ENCODE measurements around the gene ZBTB45.

DNA sequence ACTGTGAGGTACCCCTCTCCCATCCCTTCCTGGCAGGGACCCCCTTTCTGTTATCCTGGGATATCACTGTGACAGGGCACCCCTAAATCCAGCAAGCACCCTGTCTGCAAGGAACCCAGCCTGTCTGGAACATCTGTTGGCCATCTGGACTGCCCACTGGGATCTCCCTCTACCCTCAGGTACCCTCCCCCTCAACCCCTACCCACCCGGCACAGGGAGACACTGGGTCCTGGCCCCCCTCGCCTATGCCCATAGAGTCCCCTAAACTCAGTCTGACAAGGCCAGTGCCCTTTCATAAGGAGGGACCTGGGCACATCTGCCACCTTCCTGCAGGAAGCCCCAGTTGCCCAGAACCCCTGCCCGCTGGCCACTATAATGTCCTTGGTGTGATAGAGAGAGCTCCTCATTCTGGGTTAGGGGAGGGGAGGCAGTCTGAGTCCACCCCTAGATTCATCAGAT lies 5.0 kb downstream of the ZBTB45 start:
- TF ChIP-seq CTCF (IDR thresholded peaks at IDR 0.05) = no peak
- no peak for TF ChIP-seq EZH2 (IDR thresholded peaks at IDR 0.05)
- no peak for TF ChIP-seq EZH2phosphoT487 (IDR thresholded peaks at IDR 0.05)

Data from neural progenitor cell (in vitro differentiated cells).